ENCODE measurements around the gene MXD1.

- TF ChIP-seq JUN (IDR thresholded peaks at IDR 0.05; ENCODE audit: borderline replicate concordance, low read depth, low read length) (no peak), JUN (CRISPR knock-in tag; IDR thresholded peaks at IDR 0.05; ENCODE audit: borderline replicate concordance) (no peak), ZZZ3 (IDR thresholded peaks at IDR 0.05) (no peak), BHLHE40 (IDR thresholded peaks at IDR 0.05; ENCODE audit: low read length) (no peak), ZNF41 (CRISPR knock-in tag; conservative IDR thresholded peaks at IDR 0.05) (no peak), ZBTB34 (CRISPR knock-in tag; IDR thresholded peaks at IDR 0.05) (no peak), ID3 (CRISPR knock-in tag; IDR thresholded peaks at IDR 0.05) (no peak), ID3 (tag; IDR thresholded peaks at IDR 0.05) (no peak), ZNF436 (CRISPR knock-in tag; IDR thresholded peaks at IDR 0.05) (no peak), FOXM1 (IDR thresholded peaks at IDR 0.05; ENCODE audit: low read depth) (no peak), FOXM1 (CRISPR knock-in tag; IDR thresholded peaks at IDR 0.05; ENCODE audit: low read depth) (no peak)
Measured at GRCh38 chr2:69965756-69966445, 51.0 kb downstream of the MXD1 start.

Data from K562 (cell line).